K562 (cell line): ENCODE measurements around the gene KCNAB1. TPM values are rescaled to one million over a fixed set of nuclear protein-coding genes. Genes with fewer than 3 reads are reported as not detected.

Experiments
- ATAC-seq: fragments of 200-7000 bp; cut with Tn5 transposase; 3 replicates; pipeline ENCODE4 v1.9.1; 2020; ENCODE audit warnings: moderate library complexity
- BruUV-seq: library from RNA; stranded (reverse); fragments of 400-500 nt; replicated peaks from 2 replicates; lab custom pipeline; 2021; lab: Mats Ljungman, UMichigan
- CTCF ChIA-PET: fragments of 300-600 bp; formaldehyde crosslinking; extraction: SDS; loops from one replicate; lab custom pipeline; 2021; ENCODE audit warnings: low intra/inter-chr PET ratio; lab: Yijun Ruan, JAX
- POLR2A ChIA-PET: fragments of 300-600, 350-650 bp; sonication (Branson Sonifier 250); formaldehyde crosslinking; extraction: SDS; loops from one replicate; lab custom pipeline; 2021; ENCODE audit warnings: antibody characterized with exemption, inconsistent platforms; lab: Yijun Ruan, JAX
- DNase-seq, 4 experiments: peaks; one replicate each; pipeline versions ENCODE4 v3.0.0 to v3.0.0-alpha.2; 2011 to 2018; ENCODE audit warnings: low spot score in 3 of 4, mixed read lengths in 3 of 4; ENCODE audit errors: extremely low read depth in 1 of 4
- FAIRE-seq: peaks from 2 replicates; lab custom pipeline; 2011; peaks lifted over from hg19 to GRCh38; lab: Jason Lieb, UNC
- H2AFZ ChIP-seq: 2 replicates; pipeline ENCODE4 v1.6.0; 2011; ENCODE audit warnings: low read depth, low read length, control low read depth, inconsistent platforms
- H3K27ac ChIP-seq: fragments of 200-600 bp; 3 replicates; pipeline ENCODE4 v1.8.0; 2011; ENCODE audit warnings: low read depth, mild to moderate bottlenecking, control low read depth, inconsistent platforms, low read length, moderate library complexity, mixed read lengths; ENCODE audit errors: extremely low read depth
- H3K27me3 ChIP-seq, 2 experiments: fragments of 300-600 bp in 1 of 2; 2 replicates in 1 of 2; 3 replicates in 1 of 2; pipeline versions ENCODE4 v1.6.0 to v1.8.0; 2011; ENCODE audit warnings: inconsistent platforms in 2 of 2, low read length in 2 of 2, mild to moderate bottlenecking in 1 of 2, mixed read lengths in 1 of 2, moderate library complexity in 1 of 2; ENCODE audit not compliant: control insufficient read depth in 2 of 2, insufficient read depth in 2 of 2
- H3K36me3 ChIP-seq: fragments of 300-600 bp; 3 replicates; pipeline ENCODE4 v1.8.0; 2011; ENCODE audit warnings: mild to moderate bottlenecking, low read length, inconsistent platforms; ENCODE audit not compliant: control insufficient read depth, insufficient read depth
- H3K4me1 ChIP-seq, 2 experiments: fragments of 200-600 bp in 1 of 2; replicated peaks in 1 of 2; 2 replicates in 1 of 2; 3 replicates in 1 of 2; pipeline versions ENCODE4 v1.5.1 to v1.8.0; 2011; ENCODE audit warnings: inconsistent platforms in 2 of 2, low read length in 2 of 2, mild to moderate bottlenecking in 1 of 2, mixed read lengths in 1 of 2, moderate library complexity in 1 of 2; ENCODE audit not compliant: control insufficient read depth in 2 of 2, insufficient read depth in 2 of 2
- H3K4me2 ChIP-seq: 2 replicates; pipeline ENCODE4 v1.6.1; 2011; ENCODE audit warnings: low read length, control low read depth, inconsistent platforms, mixed read lengths; ENCODE audit not compliant: insufficient read depth
- H3K4me3 ChIP-seq: fragments of 200-600 bp; sonication (generic), shearing (Covaris generic); 2 replicates; pipeline ENCODE4 v1.5.1; 2016; ENCODE audit warnings: control low read depth, inconsistent platforms
- H3K79me2 ChIP-seq: fragments of 200-600 bp; 3 replicates; pipeline ENCODE4 v1.8.0; 2011; ENCODE audit warnings: low read length, inconsistent platforms; ENCODE audit not compliant: control insufficient read depth, insufficient read depth
- H3K9ac ChIP-seq, 2 experiments: 2 replicates each; pipeline versions ENCODE4 v1.6.0 to v1.6.1; 2011; ENCODE audit warnings: low read depth in 2 of 2, low read length in 2 of 2, control low read depth in 1 of 2, inconsistent platforms in 1 of 2, mild to moderate bottlenecking in 1 of 2, mixed read lengths in 1 of 2; ENCODE audit not compliant: insufficient read depth in 1 of 2
- H3K9me1 ChIP-seq: one replicate; pipeline ENCODE4 v1.6.0; 2011; ENCODE audit warnings: inconsistent platforms, mild to moderate bottlenecking, low read length, moderate library complexity; ENCODE audit not compliant: control insufficient read depth, insufficient read depth
- H3K9me3 ChIP-seq: replicated peaks from 2 replicates; pipeline ENCODE4 v1.5.1; 2011; ENCODE audit warnings: low read depth, low read length, inconsistent platforms; ENCODE audit not compliant: control insufficient read depth, insufficient read depth
- H4K20me1 ChIP-seq: replicated peaks from 2 replicates; pipeline ENCODE4 v1.6.1; 2011; ENCODE audit warnings: low read length, inconsistent platforms, mixed read lengths; ENCODE audit not compliant: control insufficient read depth, insufficient read depth
- HOMEZ ChIP-seq: fragments of 250-450 bp; sonication (Bioruptor Pico); IDR thresholded peaks from 2 replicates; pipeline ENCODE4 v1.4.0; 2020; ENCODE audit warnings: mild to moderate bottlenecking, moderate library complexity
- JUND ChIP-seq, 2 experiments: IDR thresholded peaks; 2 replicates in 1 of 2; 3 replicates in 1 of 2; pipeline ENCODE4 v1.6.1; 2011; ENCODE audit warnings: borderline replicate concordance in 2 of 2, low read depth in 2 of 2, low read length in 2 of 2, improper control_type of control experiment in 1 of 2, missing biosample characterization in 1 of 2, missing genetic modification characterization in 1 of 2, missing genetic modification reagents in 1 of 2
- NR2C1 ChIP-seq, 2 experiments: fragments of 450-650 bp; IDR thresholded peaks; 2 replicates each; pipeline ENCODE4 v1.6.1; 2017; ENCODE audit warnings: mild to moderate bottlenecking in 2 of 2, antibody characterized with exemption in 1 of 2, inconsistent platforms in 1 of 2, missing compliant biosample characterization in 1 of 2, missing genetic modification characterization in 1 of 2
- RCOR1 ChIP-seq, 2 experiments: IDR thresholded peaks; 2 replicates each; pipeline ENCODE4 v1.6.1; 2012; ENCODE audit warnings: low read depth in 2 of 2, low read length in 2 of 2, borderline replicate concordance in 1 of 2, improper control_type of control experiment in 1 of 2
- SMAD3 ChIP-seq: fragments of 450-650 bp; formaldehyde crosslinking; conservative IDR thresholded peaks from 2 replicates; pipeline ENCODE4 v1.4.0; 2020; ENCODE audit warnings: mild to moderate bottlenecking
- STAT5A ChIP-seq: IDR thresholded peaks from 2 replicates; pipeline ENCODE4 v1.6.1; 2012; ENCODE audit warnings: low read length, inconsistent platforms, borderline replicate concordance
- ZBTB17 ChIP-seq: fragments of 450-650 bp; formaldehyde crosslinking; IDR thresholded peaks from 2 replicates; pipeline ENCODE4 v1.4.0; 2020; ENCODE audit warnings: mild to moderate bottlenecking
- ZNF263 ChIP-seq: sonication (generic); formaldehyde crosslinking; IDR thresholded peaks from 2 replicates; pipeline ENCODE4 v1.8.0; 2022; ENCODE audit warnings: mild to moderate bottlenecking, missing genetic modification reagents, borderline replicate concordance
- WGBS: fragments of 100-300 bp; shearing (Covaris generic); methylation state at CpG from one replicate; pipeline ENCODE4 v1.1.6; 2016; ENCODE audit warnings: low coverage, mixed read lengths; ENCODE audit not compliant: insufficient coverage; ENCODE audit errors: missing lambda C conversion rate; 5-methylcytosine and 5-hydroxymethylcytosine counted together
- in situ Hi-C: fragments of 300-500 bp; cut with MboI; formaldehyde crosslinking; loops from 4 replicates; pipeline ENCODE4 v1.15.0; 2018; ENCODE audit warnings: inconsistent platforms, mixed read lengths
- intact Hi-C: fragments of 100-400 bp; cut with micrococcal nuclease; formaldehyde crosslinking; loops from 2 replicates; pipeline ENCODE4 v1.14.2; 2022
- polyA plus RNA-seq, 8 experiments: library from polyadenylated mRNA; depleted of rRNA in 4 of 8; stranded (reverse) in 5 of 8; unstranded in 3 of 8; fragments of >200 nt; fragmentation: Nextera tagmentation in 2 of 8; fragmentation: Illumina TruSeq in 1 of 8; extraction: Ambion mirVana in 2 of 8; extraction: Trizol in 1 of 8; gene quantifications; 2 replicates each; pipeline versions ENCODE4 v1.2.1 to v1.2.3, GENCODE V29; 2011 to 2014; ENCODE audit warnings: inconsistent platforms in 1 of 8, missing spikeins in 1 of 8
- total RNA-seq, 7 experiments: library from RNA; depleted of rRNA in 6 of 7; stranded (reverse); fragments of >200 nt in 6 of 7; fragmentation: Illumina TruSeq in 2 of 7; extraction: Trizol in 2 of 7; gene quantifications; 2 replicates each; pipeline versions ENCODE4 v1.2.1 to v1.2.3, GENCODE V29; 2011 to 2021; ENCODE audit warnings: low replicate concordance in 1 of 7
- TF ChIP-seq, protein P1 (sequence below): sonication (generic); formaldehyde crosslinking; IDR thresholded peaks from 2 replicates; pipeline ENCODE4 v1.8.0; 2023; ENCODE audit warnings: mild to moderate bottlenecking, missing genetic modification reagents
- TF ChIP-seq, protein P2 (sequence below): fragments of 250-450 bp; sonication (Bioruptor Pico); IDR thresholded peaks from 2 replicates; pipeline ENCODE4 v1.5.0; 2022; ENCODE audit warnings: mild to moderate bottlenecking
- TF ChIP-seq, protein P3 (sequence below), 2 experiments: fragments of 200-800 bp in 1 of 2; sonication (Bioruptor generic) in 1 of 2; sonication (generic) in 1 of 2; formaldehyde crosslinking in 1 of 2; IDR thresholded peaks in 1 of 2; conservative IDR thresholded peaks in 1 of 2; 2 replicates each; pipeline versions ENCODE4 v1.5.0 to v1.6.1; 2016 to 2020; ENCODE audit warnings: missing compliant biosample characterization in 1 of 2, missing genetic modification characterization in 1 of 2, missing genetic modification reagents in 1 of 2

The KCNAB1 gene
- total and polyA plus RNA-seq, 9 of the 15 experiments (the other 6 are each of a cell fraction or from before 2014, with no cell fraction given): 0.14 to 1.2 (median 0.51) TPM

- no TSS peak for BruUV-seq
- ATAC-seq (no peak), FAIRE-seq (peak; percentile 19), DNase-seq (no peak)
- Histone ChIP-seq H3K9ac (no peak overlapping the region; a peak in 1 of 4 replicates), H3K27me3 (no peaks in the 10 kb centered on the region), H3K79me2 (peaks cover 90% of the 10 kb centered on the region), H4K20me1 (no peaks in the 10 kb centered on the region), H3K4me2 (peak overlapping the region; percentile 25; the same call in 1 of the 2 replicates), H2AFZ (no peak overlapping the region), H3K9me1 (no peaks in the 10 kb centered on the region), H3K4me3 (no peak overlapping the region), H3K27ac (no peak overlapping the region), H3K4me1 (peaks cover 6 to 28% of the 10 kb centered on the region in 2 experiments; a peak in 4 of 5 replicates), H3K36me3 (peaks cover 75% of the 10 kb centered on the region), H3K9me3 (0 out of 2 replicates have a peak, but pooled peaks cover 4% of the 10 kb centered on the region)
- CTCF ChIA-PET: no interaction called here
- in situ Hi-C loops (loop anchor here (5.0 kb wide), 1 partner anchor 111 kb away; no protein-coding TSS in a partner anchor), intact Hi-C loops (loop anchor here (10.0 kb wide), 1 partner anchor 264 kb away; no protein-coding TSS in a partner anchor)
- POLR2A ChIA-PET: interaction anchor here (0.5 to 0.9 kb wide), 3 partner anchors 16 to 105 kb away, joined by 3 to 4 read pairs (median 3); no protein-coding TSS in a partner anchor
- 53% methylated on average over 4 of the region's 4 CpGs for WGBS
- TF ChIP-seq NR2C1 (IDR thresholded peaks at IDR 0.05) (no peak), NR2C1 (tag; IDR thresholded peaks at IDR 0.05) (no peak), ZBTB17 (CRISPR knock-in tag) (no peak), ZNF263 (no peak), HOMEZ (CRISPR knock-in tag) (no peak), RCOR1 (IDR thresholded peaks at IDR 0.05; ENCODE audit: borderline replicate concordance in 1 of 2, low read depth in 2 of 2, low read length in 2 of 2) (no peak), JUND (IDR thresholded peaks at IDR 0.05; ENCODE audit: borderline replicate concordance, low read depth, low read length) (no peak), JUND (tag; IDR thresholded peaks at IDR 0.05; ENCODE audit: borderline replicate concordance, low read depth, low read length) (no peak), SMAD3 (CRISPR knock-in tag) (no peak), STAT5A (no peak)
- TF ChIP-seq, protein P1, sequence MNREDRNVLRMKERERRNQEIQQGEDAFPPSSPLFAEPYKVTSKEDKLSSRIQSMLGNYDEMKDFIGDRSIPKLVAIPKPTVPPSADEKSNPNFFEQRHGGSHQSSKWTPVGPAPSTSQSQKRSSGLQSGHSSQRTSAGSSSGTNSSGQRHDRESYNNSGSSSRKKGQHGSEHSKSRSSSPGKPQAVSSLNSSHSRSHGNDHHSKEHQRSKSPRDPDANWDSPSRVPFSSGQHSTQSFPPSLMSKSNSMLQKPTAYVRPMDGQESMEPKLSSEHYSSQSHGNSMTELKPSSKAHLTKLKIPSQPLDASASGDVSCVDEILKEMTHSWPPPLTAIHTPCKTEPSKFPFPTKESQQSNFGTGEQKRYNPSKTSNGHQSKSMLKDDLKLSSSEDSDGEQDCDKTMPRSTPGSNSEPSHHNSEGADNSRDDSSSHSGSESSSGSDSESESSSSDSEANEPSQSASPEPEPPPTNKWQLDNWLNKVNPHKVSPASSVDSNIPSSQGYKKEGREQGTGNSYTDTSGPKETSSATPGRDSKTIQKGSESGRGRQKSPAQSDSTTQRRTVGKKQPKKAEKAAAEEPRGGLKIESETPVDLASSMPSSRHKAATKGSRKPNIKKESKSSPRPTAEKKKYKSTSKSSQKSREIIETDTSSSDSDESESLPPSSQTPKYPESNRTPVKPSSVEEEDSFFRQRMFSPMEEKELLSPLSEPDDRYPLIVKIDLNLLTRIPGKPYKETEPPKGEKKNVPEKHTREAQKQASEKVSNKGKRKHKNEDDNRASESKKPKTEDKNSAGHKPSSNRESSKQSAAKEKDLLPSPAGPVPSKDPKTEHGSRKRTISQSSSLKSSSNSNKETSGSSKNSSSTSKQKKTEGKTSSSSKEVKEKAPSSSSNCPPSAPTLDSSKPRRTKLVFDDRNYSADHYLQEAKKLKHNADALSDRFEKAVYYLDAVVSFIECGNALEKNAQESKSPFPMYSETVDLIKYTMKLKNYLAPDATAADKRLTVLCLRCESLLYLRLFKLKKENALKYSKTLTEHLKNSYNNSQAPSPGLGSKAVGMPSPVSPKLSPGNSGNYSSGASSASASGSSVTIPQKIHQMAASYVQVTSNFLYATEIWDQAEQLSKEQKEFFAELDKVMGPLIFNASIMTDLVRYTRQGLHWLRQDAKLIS (CRISPR knock-in tag): no peak
- TF ChIP-seq, protein P2, sequence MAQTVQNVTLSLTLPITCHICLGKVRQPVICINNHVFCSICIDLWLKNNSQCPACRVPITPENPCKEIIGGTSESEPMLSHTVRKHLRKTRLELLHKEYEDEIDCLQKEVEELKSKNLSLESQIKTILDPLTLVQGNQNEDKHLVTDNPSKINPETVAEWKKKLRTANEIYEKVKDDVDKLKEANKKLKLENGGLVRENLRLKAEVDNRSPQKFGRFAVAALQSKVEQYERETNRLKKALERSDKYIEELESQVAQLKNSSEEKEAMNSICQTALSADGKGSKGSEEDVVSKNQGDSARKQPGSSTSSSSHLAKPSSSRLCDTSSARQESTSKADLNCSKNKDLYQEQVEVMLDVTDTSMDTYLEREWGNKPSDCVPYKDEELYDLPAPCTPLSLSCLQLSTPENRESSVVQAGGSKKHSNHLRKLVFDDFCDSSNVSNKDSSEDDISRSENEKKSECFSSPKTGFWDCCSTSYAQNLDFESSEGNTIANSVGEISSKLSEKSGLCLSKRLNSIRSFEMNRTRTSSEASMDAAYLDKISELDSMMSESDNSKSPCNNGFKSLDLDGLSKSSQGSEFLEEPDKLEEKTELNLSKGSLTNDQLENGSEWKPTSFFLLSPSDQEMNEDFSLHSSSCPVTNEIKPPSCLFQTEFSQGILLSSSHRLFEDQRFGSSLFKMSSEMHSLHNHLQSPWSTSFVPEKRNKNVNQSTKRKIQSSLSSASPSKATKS (CRISPR knock-in tag): no peak
- TF ChIP-seq, protein P3, sequence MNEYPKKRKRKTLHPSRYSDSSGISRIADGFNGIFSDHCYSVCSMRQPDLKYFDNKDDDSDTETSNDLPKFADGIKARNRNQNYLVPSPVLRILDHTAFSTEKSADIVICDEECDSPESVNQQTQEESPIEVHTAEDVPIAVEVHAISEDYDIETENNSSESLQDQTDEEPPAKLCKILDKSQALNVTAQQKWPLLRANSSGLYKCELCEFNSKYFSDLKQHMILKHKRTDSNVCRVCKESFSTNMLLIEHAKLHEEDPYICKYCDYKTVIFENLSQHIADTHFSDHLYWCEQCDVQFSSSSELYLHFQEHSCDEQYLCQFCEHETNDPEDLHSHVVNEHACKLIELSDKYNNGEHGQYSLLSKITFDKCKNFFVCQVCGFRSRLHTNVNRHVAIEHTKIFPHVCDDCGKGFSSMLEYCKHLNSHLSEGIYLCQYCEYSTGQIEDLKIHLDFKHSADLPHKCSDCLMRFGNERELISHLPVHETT (CRISPR knock-in tag; conservative IDR thresholded peaks at IDR 0.05 in 1 of 2, IDR thresholded peaks at IDR 0.05 in 1 of 2): no peak
These were observed 430.9 kb downstream of the KCNAB1 start for GRCh38 chr3:156551261-156551660.
